HG02870 (cell line): ENCODE measurements around the gene APBB1IP.
"Not testable (repeated sequence)": the region's sequence is repeated elsewhere in the genome, so short reads cannot be mapped to it uniquely, and the experiment has no call there.

Experiments used
- ATAC-seq: cut with Tn5 transposase; IDR thresholded peaks from one replicate; pipeline ENCODE4 v1.9.1; 2021; ENCODE audit warnings: mild to moderate bottlenecking, moderate library complexity; ENCODE audit not compliant: unreplicated experiment

Gene APBB1IP

DNA sequence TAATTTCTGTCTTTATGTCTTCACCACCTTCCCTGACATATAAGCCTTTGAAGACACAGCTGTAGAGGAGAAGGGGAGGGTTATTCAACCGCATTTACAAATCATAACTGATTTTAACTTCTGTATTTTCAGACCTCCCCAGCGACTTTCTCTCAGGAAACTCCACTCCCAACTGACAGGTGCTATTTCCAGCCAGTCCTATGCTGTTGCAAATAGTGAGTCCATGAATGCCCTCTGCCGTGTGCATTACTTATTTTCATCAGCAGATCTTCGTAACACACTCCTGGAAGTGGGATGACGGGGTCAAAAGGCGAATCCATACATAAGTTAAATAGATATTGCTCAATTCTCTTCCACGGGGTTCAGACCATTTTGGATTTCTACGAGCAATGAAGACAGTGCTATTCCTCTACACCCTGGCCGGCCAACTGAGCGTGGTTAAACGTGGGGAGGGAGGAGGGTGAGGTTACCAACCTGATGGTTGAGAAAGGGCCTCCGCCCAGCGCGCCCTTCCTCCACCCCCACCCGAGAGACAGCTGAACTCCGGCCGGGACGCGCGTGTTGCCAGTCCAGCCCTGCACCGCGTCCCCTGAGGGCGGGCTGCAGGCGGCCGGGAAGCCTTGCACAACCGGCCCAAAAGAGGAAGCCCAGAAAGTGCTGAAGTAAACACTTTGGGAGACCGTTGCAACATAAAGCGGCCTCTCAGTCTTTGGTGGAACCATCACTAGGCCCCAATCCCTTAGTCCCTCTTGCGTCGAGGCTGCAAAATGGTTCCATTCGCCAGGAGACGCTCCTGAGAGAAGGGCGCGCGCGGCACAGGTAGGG lies at the start of gene APBB1IP:
Gene APBB1IP, plus strand, starts transcription at position 705 of the 825 bp plus-strand sequence. CDS start 53,986 bp downstream, outside the sequence.
- peak; percentile 37 for ATAC-seq

DNA sequence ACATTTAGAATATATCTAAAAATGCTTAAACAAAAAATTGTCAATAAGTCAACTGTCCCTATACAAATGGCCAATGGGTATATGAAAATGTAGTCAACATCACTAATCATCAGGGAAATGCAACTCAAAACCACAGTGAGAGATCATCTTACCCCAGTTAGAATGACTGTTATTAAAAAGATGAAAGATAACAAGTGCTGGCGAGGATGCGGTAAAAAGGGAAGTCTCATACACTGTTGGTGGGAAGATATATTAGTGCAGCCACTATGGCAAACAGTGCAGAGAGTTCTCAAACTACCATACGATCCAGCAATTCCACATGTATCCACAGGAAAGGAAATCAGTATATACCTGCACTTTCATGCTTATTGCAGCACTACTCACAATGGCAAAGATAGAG lies 48.6 kb upstream of the APBB1IP start:
- ATAC-seq: no peak

DNA sequence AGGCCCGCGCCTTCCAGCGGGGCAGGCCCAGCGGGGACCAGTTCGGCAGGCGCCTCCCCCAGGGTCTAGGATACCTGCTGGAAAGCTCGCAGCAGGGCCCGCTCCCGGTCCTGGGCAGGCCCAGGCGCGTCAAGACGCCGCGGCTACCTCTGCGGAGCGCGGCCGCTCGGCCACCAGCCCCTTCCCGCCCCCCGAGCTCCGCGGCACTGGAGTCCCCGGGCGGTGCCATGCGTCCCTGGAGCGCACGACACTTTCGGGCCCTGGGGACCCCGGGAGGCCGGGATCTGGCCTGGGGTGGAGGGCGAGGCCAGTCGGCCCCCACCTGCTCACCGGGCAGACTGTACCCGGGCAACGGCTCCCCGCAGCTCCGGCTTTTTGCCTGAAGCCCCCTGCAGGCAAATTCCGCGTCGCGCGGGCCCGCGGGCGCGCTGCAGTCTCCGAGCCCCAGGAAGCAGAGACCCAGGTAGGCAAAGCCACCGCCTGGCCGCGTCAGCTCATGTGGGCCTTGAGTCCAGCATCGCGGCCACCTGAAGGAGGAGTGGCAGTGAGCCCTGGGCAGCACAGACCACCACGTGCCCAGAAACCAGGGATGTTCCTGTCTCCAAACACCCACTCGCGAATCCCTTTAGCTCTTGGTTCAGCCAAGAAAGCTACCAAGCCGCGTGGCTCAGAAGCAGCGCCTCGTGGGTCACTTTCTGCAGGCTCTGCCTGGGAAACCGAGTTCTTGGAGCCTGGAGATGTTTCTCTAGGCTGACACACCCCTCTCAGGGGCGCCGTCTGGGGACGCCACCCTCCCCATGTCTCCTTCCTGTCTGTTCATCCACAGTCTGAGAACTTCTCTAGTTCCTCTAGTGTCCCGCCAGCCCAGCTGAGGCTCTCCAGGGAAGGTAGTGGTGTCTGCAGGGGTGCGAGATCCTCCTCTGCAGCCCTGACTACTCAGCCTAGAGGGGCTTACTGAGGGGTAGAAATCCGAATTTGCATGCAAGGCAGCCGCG lies 46.1 kb upstream of the APBB1IP start:
- ATAC-seq: no peak

GRCh38 chr10:26398353-26398752 lies 39.8 kb upstream of the APBB1IP start:
- ATAC-seq: not testable (repeated sequence)

- ATAC-seq: no peak
Observed at GRCh38 chr10:26407406-26407969, 30.7 kb upstream of the APBB1IP start.

- peak; percentile 41 for ATAC-seq
Observed at GRCh38 chr10:26408858-26409494, 29.2 kb upstream of the APBB1IP start.

- no peak for ATAC-seq
Observed at GRCh38 chr10:26410356-26410755, 27.8 kb upstream of the APBB1IP start.

GRCh38 chr10:26412932-26413331 lies 25.2 kb upstream of the APBB1IP start:
- ATAC-seq: no peak

DNA sequence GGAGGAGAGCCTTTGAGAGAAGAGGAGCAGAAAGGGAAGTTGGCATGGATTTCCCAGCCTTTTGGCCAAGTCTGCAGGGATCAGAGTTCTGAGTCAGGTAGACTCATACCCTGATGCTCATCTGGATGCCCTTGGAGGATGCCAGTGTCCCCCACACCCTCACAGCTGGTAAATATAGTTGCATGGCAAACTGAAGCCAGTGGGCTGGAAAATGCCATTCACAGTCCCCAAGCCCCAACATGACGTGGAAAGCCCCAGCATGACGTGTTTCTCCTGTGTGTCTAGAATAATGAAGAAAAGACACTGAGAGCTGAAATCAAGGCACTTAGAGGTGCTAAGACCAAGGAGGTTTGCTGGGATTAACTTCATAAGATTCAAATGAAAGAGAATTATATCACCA lies 24.8 kb upstream of the APBB1IP start:
- ATAC-seq: no peak

- no peak for ATAC-seq
Observed at GRCh38 chr10:26417136-26417535, 21.0 kb upstream of the APBB1IP start.

GRCh38 chr10:26422977-26423376 lies 15.2 kb upstream of the APBB1IP start:
- no peak for ATAC-seq

DNA sequence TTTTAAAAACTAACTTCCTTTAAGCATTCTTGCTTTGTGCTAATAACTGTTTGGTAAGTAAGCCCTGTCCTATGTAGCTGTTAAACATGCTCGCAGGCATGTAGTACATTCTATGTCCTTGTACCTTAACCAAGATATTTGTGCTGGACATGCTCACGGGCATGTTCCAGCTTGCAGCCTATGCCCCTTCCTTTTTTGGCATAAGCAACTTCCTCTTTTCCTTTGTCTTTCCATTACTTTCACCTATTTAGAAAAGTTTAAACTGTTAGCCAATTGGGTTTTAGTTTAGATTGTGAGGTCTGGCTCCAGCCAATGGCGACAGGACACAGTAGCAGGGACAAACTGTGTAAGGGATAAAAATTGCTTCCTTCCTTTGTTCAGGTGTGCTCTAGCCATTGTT lies 14.4 kb upstream of the APBB1IP start:
- no peak for ATAC-seq

DNA sequence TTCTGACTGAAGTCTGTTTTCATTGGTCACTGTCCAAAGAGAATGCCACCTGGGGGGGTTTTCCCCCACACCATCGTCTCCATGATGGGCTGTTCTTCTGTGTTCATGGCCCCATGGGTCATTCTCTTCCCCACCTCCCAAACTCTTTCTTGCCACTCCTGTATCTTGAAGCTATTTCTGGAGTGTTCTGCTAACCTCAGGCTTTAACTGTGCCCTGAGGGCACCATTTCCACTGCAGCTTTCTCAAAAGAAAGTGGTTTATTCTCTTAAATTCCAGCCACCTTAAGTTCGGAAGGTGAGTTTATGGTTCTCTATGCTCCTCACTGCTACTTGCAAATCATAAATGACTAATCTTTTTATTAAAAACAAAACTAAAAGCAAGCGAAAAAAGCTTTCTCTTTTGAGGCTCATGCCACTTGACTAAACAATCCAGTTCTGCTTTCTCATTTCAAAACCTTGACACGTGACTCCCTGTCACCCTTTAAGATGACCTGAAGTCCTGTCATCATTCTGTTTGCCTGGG lies 7.4 kb upstream of the APBB1IP start:
- peak; percentile 87 for ATAC-seq

DNA sequence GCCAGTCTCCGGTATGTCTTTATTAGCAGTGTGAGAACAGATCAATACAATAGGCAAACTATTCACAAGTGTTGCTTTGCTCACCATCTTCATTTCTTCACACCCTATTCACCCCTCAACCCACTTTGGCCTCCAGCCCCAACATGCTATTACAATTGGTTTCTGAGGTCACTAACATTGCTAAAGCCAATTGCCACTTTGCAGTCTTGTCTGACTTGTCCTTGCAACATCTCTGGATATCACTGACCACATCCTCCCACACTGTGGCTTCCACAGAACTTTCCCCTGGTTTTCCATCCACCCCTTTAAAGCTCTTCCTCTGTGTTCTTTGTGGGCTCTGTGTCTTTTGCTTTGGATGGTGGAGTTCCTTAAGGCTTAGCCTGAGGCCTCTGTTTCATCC lies 5.2 kb upstream of the APBB1IP start:
- ATAC-seq: no peak

- no peak for ATAC-seq
Observed at GRCh38 chr10:26435852-26436251, 2.3 kb upstream of the APBB1IP start.

GRCh38 chr10:26436848-26437247 lies 1.3 kb upstream of the APBB1IP start:
- ATAC-seq: no peak

GRCh38 chr10:26438534-26439341 lies 597 bp downstream of the APBB1IP start:
- ATAC-seq: peak; percentile 48

DNA sequence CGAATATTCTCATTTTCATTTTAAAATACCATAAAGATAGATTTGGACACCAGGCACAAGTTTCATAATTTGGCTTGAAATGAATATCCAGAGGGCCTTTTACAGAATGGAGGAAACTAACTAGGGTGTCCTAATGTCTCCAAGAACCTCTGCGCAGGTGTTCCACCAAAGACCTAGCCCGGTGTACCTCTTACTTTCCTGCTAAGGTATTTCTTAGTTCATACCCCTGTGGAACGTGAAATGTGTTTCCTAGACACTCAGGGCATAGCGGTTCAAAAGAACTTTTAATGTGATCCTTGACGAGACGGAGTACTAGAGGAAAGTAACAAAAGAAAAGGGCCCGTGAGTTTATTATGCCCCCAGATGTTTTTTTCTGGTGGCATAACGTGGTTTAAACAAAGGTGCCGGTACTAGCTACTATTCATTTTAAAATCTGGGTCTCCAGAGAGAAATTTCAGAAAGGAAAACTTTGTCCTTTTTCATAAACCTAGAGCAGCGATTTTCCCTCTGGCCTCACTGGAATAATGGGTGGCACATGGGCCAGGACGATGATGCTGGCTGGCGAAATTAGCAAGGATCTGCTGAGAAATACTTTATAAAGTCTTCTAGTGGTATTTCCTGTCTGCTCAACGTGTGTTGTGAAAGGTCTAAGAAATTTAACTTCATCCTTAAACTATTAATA lies 1.4 kb downstream of the APBB1IP start:
- ATAC-seq: no peak

DNA sequence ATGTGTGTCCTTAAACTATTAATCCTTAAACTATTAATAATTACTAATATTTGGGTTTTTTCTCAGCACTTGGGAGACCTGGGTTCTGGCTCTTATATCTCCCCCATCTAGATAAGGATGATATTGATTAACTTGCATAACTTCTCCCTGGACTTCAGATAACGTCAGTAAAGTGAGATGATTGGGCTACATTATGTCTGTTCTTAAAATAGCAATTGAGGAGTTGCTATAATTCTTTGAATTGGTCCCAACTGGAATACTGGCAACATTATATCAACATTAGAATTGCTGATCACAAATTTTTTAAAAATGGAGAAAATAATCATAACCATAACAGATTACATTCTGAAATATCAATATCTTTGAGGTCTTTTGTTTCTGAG lies 1.9 kb downstream of the APBB1IP start:
- ATAC-seq: no peak
